ENCODE measurements around the gene USH1C. TPM values are rescaled to one million over a fixed set of nuclear protein-coding genes. Genes with fewer than 3 reads are reported as not detected.

The USH1C gene
- total RNA-seq, 2 donors from 2014 or later = 12.7 to 20.8 TPM

DNA sequence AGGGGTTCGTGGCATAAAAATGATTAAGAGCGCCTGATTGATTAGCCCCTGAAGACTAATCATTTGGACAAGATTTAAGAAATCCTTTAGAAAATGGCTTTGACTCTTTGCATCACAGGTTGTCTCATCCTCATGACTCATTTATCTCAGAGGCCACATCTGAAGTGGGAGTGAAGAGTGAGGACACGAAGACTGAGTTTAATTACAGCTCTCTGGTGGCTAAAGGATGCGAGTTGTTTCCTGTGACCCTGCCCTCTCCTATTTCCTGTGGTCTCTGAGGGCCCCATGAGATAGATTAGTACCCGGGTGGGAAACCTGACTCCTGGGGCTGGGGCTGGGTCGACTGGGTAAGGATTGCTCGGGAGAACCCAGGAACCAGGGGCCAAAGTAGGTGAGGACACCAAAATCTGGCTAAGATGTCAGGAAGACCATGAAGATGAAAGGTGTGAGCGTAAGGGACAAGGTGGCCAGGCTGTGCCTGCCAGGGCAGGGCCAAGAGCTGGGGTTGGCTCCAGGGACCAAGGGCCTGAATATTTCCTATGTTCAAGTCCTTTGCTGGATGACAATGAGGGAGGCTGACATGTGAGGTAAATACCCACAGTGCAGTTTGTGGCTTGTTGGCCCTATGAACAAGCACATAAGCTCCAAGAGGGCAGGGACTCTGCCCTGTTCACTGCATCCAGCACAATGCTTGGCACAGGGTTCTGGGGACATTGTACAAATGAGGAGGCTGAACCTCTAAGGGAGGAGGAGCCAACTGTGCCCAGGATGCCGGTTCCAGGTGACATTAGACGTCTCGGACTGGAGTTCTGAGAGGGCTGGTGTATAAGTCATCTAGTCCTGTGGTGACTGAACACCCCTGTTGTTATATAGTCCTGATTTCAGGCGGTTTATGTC is 6.5 kb upstream of the USH1C start:
- Histone ChIP-seq H3K27me3 (no peaks in the 10 kb centered on the region), H3K4me1 (peaks cover 4% of the 10 kb centered on the region), H3K27ac (no peak overlapping the region), H3K4me3 (no peak overlapping the region), H3K36me3 (replicated peaks in 1 of 2; ENCODE audit: insufficient read depth in 1 of 2, low read depth in 2 of 2) (no peaks in the 10 kb centered on the region), H3K9me3 (no peaks in the 10 kb centered on the region)
- no peak for TF ChIP-seq POLR2A (IDR thresholded peaks at IDR 0.05)
- TF ChIP-seq, protein P1, sequence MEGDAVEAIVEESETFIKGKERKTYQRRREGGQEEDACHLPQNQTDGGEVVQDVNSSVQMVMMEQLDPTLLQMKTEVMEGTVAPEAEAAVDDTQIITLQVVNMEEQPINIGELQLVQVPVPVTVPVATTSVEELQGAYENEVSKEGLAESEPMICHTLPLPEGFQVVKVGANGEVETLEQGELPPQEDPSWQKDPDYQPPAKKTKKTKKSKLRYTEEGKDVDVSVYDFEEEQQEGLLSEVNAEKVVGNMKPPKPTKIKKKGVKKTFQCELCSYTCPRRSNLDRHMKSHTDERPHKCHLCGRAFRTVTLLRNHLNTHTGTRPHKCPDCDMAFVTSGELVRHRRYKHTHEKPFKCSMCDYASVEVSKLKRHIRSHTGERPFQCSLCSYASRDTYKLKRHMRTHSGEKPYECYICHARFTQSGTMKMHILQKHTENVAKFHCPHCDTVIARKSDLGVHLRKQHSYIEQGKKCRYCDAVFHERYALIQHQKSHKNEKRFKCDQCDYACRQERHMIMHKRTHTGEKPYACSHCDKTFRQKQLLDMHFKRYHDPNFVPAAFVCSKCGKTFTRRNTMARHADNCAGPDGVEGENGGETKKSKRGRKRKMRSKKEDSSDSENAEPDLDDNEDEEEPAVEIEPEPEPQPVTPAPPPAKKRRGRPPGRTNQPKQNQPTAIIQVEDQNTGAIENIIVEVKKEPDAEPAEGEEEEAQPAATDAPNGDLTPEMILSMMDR (IDR thresholded peaks at IDR 0.05) = no peak
- ATAC-seq (no peak), DNase-seq (no peak)
- WGBS, 2 donors = 58 to 61% methylated on average over 12 of the region's 12 CpGs
- intact Hi-C loops (cut with DNase I) = no loop called here

DNA sequence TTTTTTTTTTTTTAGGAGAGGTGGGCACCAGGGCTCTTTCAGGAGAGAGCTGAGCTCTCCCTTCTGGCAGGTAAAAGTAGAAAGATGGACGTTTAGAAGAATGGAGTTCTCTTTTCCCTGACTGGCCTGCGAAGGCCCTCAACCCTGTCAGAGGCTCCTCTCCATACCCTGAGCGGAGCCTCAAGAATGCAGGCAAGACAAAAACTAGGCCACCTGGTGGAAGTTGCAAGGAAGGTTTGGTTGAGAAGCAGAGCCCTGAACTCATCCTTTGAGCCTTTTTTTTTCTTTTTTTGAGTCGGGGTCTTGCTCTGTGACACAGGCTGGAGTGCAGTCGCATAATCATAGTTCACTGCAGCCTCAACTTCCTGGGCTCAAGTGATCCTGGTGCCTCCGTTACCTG is 4.2 kb upstream of the USH1C start:
- DNase-seq (no peak), ATAC-seq (no peak)
- TF ChIP-seq, protein P1 (IDR thresholded peaks at IDR 0.05) = no peak
- no peak for TF ChIP-seq POLR2A (IDR thresholded peaks at IDR 0.05)
- no peaks in the 10 kb centered on the region for H3K27me3 ChIP-seq
- H3K4me1 ChIP-seq = peaks cover 4% of the 10 kb centered on the region
- no peak overlapping the region for H3K4me3 ChIP-seq
- no peaks in the 10 kb centered on the region for H3K9me3 ChIP-seq
- no peak overlapping the region for H3K27ac ChIP-seq
- WGBS, 2 donors = 69 to 75% methylated on average over 6 of the region's 6 CpGs
- intact Hi-C loops (cut with DNase I) = no loop called here
- H3K36me3 ChIP-seq (replicated peaks in 1 of 2; ENCODE audit: insufficient read depth in 1 of 2, low read depth in 2 of 2) = no peaks in the 10 kb centered on the region

DNA sequence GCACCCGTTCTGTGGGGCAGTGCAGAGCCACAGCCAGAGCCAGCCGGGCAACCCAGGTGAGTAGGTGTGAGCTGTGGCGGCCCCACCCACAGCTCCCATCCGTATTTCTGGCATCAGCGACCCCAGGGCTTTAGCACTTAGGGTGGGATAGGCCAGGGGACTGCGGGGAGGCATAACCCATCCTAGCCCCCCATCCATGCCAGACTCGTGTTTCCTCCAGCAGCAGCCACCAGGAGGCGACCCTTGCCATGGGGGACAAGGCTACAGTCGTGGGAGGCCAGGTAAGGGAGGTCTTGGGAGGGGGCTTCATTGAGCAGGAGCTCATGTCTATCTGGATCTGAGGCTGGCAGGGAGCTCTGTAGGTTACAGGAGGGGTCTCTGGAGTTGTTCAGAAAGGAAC is 3.7 kb upstream of the USH1C start:
- Histone ChIP-seq H3K4me1 (peaks cover 6% of the 10 kb centered on the region), H3K27ac (no peak overlapping the region), H3K36me3 (replicated peaks in 1 of 2; ENCODE audit: insufficient read depth in 1 of 2, low read depth in 2 of 2) (no peaks in the 10 kb centered on the region), H3K4me3 (no peak overlapping the region), H3K27me3 (no peaks in the 10 kb centered on the region), H3K9me3 (no peaks in the 10 kb centered on the region)
- DNase-seq (no peak), ATAC-seq (no peak)
- intact Hi-C loops (cut with DNase I) = no loop called here
- WGBS, 2 donors = 50 to 52% methylated on average over 9 of the region's 9 CpGs
- TF ChIP-seq POLR2A (IDR thresholded peaks at IDR 0.05) = no peak
- TF ChIP-seq, protein P1 (IDR thresholded peaks at IDR 0.05) = no peak

DNA sequence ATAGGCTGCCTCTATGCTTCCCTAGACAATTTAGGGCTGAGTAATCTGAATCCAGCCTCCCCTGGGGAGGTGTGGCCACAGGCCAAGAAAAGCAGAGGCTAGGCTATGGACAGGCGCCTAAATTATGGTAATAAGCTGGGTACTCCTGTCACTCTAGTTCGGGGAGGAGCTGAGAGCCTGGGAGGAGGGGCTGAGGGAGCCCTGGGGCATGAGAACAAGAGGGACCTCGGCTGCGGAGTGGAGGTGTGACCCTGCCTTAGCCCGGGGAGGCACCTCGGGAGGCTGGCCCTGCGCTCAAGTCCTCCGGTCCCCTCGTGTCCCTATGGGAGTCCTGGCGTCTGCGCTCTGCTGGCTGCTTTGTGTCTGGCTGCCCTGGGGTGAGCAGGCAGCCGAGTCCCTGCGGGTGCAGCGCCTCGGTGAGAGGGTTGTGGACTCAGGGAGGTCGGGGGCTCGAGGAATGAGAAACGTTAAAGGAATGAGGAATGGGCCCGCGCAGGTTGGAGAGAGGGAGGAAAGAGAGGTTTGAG is 2.9 kb upstream of the USH1C start, which contains the start of gene OTOG:
OTOG (plus strand) TSS at position 209 of the 527 bp plus-strand sequence; CDS start at position 323, 114 bp downstream.
- intact Hi-C loops (cut with DNase I) = no loop called here
- Histone ChIP-seq H3K36me3 (replicated peaks in 1 of 2; ENCODE audit: insufficient read depth in 1 of 2, low read depth in 2 of 2) (no peaks in the 10 kb centered on the region), H3K27ac (no peak within 1 kb of the TSS), H3K27me3 (no peaks in the 10 kb centered on the region), H3K9me3 (no peaks in the 10 kb centered on the region), H3K4me1 (peaks cover 14% of the 10 kb centered on the region), H3K4me3 (no peak within 1 kb of the TSS)
- TF ChIP-seq, protein P1 (IDR thresholded peaks at IDR 0.05) = no peak
- DNase-seq (no peak), ATAC-seq (no peak)
- WGBS, 2 donors = 25 to 27% methylated on average over 12 to 20 of the region's 20 CpGs

Measured in body of pancreas (tissue), 4 donors.